ENCODE measurements around the gene SKIC8.

- TF ChIP-seq CTCF (IDR thresholded peaks at IDR 0.05) = no peak
- no peak for TF ChIP-seq EP300 (IDR thresholded peaks at IDR 0.05)
Observed at GRCh38 chr15:78265137-78265460, 34.3 kb downstream of the SKIC8 start.

Data from stomach (tissue), 4 donors.